ENCODE data around the gene USP24. TPM values are rescaled to one million over a fixed set of nuclear protein-coding genes. Genes with fewer than 3 reads are reported as not detected.

Gene USP24
- polyA plus RNA-seq, 1 donor (not counting 4 experiments of a cell fraction or from before 2014, with no cell fraction given) = 22.5 TPM

GRCh38 chr1:55224729-55225128 lies 9.6 kb upstream of the USP24 start:
- Histone ChIP-seq H3K9me3 (ENCODE audit: control insufficient read depth, low read depth, low read length) (no peaks in the 10 kb centered on the region), H4K20me1 (ENCODE audit: control insufficient read depth, extremely low read depth, insufficient read depth, low read length) (no peaks in the 10 kb centered on the region), H3K27me3 (ENCODE audit: control insufficient read depth, extremely low read depth, insufficient read depth, low read length) (no peaks in the 10 kb centered on the region), H3K4me1 (ENCODE audit: control insufficient read depth, extremely low read depth, insufficient read depth, low read length) (no peaks in the 10 kb centered on the region), H3K4me2 (ENCODE audit: control insufficient read depth, extremely low read depth, insufficient read depth, low read depth, low read length) (no peak overlapping the region), H3K4me3 (ENCODE audit: control insufficient read depth in 2 of 3, extremely low read depth in 1 of 3, insufficient read depth in 2 of 3, low read depth in 1 of 3, low read length in 3 of 3) (no peak overlapping the region), H3K27ac (ENCODE audit: control insufficient read depth, insufficient read depth, low read length) (no peak overlapping the region), H3K79me2 (ENCODE audit: control insufficient read depth, insufficient read depth, low read length) (no peaks in the 10 kb centered on the region), H3K9me1 (ENCODE audit: control insufficient read depth, extremely low read depth, insufficient read depth, low read length) (no peaks in the 10 kb centered on the region), H3K36me3 (ENCODE audit: control insufficient read depth in 2 of 2, extremely low read depth in 1 of 2, insufficient read depth in 2 of 2, low read length in 2 of 2) (no peaks in the 10 kb centered on the region), H3K9ac (ENCODE audit: control insufficient read depth, extremely low read depth, insufficient read depth, low read length) (no peak overlapping the region), H2AFZ (ENCODE audit: control insufficient read depth, low read length) (no peak overlapping the region)
- DNase-seq (ENCODE audit: low read depth, low spot score) (no peak), FAIRE-seq (no peak)
- TF ChIP-seq CTCF (optimal IDR thresholded peaks at IDR 0.05 in 1 of 3, IDR thresholded peaks at IDR 0.05 in 1 of 3, conservative IDR thresholded peaks at IDR 0.05 in 1 of 3; ENCODE audit: extremely low read depth in 1 of 3, insufficient read depth in 2 of 3, low read length in 3 of 3) (no peak), EZH2 (IDR thresholded peaks at IDR 0.05; ENCODE audit: low read length) (no peak)
- dilution Hi-C loops (cut with MboI; ENCODE audit: extremely low pct_ligation_motif_present, low sequenced_read_pairs) = no loop called here

GRCh38 chr1:55222152-55222551 lies 7.0 kb upstream of the USP24 start:
- DNase-seq (ENCODE audit: low read depth, low spot score) = no peak

More at GRCh38 chr1:55222152-55222551, 7.0 kb upstream of the USP24 start:
- Histone ChIP-seq H3K27ac (ENCODE audit: control insufficient read depth, insufficient read depth, low read length) (no peak overlapping the region), H3K36me3 (ENCODE audit: control insufficient read depth in 2 of 2, extremely low read depth in 1 of 2, insufficient read depth in 2 of 2, low read length in 2 of 2) (no peaks in the 10 kb centered on the region), H3K9ac (ENCODE audit: control insufficient read depth, extremely low read depth, insufficient read depth, low read length) (no peak overlapping the region), H3K9me3 (ENCODE audit: control insufficient read depth, low read depth, low read length) (no peaks in the 10 kb centered on the region), H3K9me1 (ENCODE audit: control insufficient read depth, extremely low read depth, insufficient read depth, low read length) (no peaks in the 10 kb centered on the region), H3K4me3 (ENCODE audit: control insufficient read depth in 2 of 3, extremely low read depth in 1 of 3, insufficient read depth in 2 of 3, low read depth in 1 of 3, low read length in 3 of 3) (no peak overlapping the region), H3K4me2 (ENCODE audit: control insufficient read depth, extremely low read depth, insufficient read depth, low read depth, low read length) (no peak overlapping the region), H3K4me1 (ENCODE audit: control insufficient read depth, extremely low read depth, insufficient read depth, low read length) (no peaks in the 10 kb centered on the region), H3K79me2 (ENCODE audit: control insufficient read depth, insufficient read depth, low read length) (no peaks in the 10 kb centered on the region), H3K27me3 (ENCODE audit: control insufficient read depth, extremely low read depth, insufficient read depth, low read length) (no peaks in the 10 kb centered on the region), H4K20me1 (ENCODE audit: control insufficient read depth, extremely low read depth, insufficient read depth, low read length) (no peaks in the 10 kb centered on the region), H2AFZ (ENCODE audit: control insufficient read depth, low read length) (no peak overlapping the region)
- FAIRE-seq = no peak
- no peak for TF ChIP-seq EZH2 (IDR thresholded peaks at IDR 0.05; ENCODE audit: low read length)
- TF ChIP-seq CTCF (optimal IDR thresholded peaks at IDR 0.05 in 1 of 3, IDR thresholded peaks at IDR 0.05 in 1 of 3, conservative IDR thresholded peaks at IDR 0.05 in 1 of 3; ENCODE audit: extremely low read depth in 1 of 3, insufficient read depth in 2 of 3, low read length in 3 of 3) = no peak
- dilution Hi-C loops (cut with MboI; ENCODE audit: extremely low pct_ligation_motif_present, low sequenced_read_pairs) = no loop called here

All from keratinocyte (primary cell).